Frontal cortex (tissue), 4 donors: ENCODE measurements around the gene CCDC40. TPM values are rescaled to one million over a fixed set of nuclear protein-coding genes. Genes with fewer than 3 reads are reported as not detected.
A peak's percentile ranks its signal among the peaks of the same experiment; 100 is the strongest.

Source experiments
- DNase-seq, 2 donors: peaks; one replicate each; pipeline ENCODE4 v3.0.0; 2012; ENCODE audit warnings: low spot score in 2 of 2
- FAIRE-seq: peaks from 2 replicates; lab custom pipeline; 2012; peaks lifted over from hg19 to GRCh38; lab: Jason Lieb, UNC
- total RNA-seq: library from RNA; depleted of rRNA; stranded (reverse); fragments of >200 nt; gene quantifications from one replicate; pipeline ENCODE4 v1.2.3, GENCODE V29; 2014
- donor health status: control.
- donor health status: control.
- donor health status: control.

The CCDC40 gene
- total RNA-seq, 1 donor from 2014 or later: 6.5 TPM

- FAIRE-seq (no peak), DNase-seq (no peak)
Measured at GRCh38 chr17:79997011-79997660, 39.3 kb upstream of the CCDC40 start.

GRCh38 chr17:80000136-80000535 is 36.3 kb upstream of the CCDC40 start:
- DNase-seq: no peak
- no peak for FAIRE-seq

GRCh38 chr17:80000981-80001775 is 35.3 kb upstream of the CCDC40 start:
- no peak for DNase-seq
- FAIRE-seq: no peak

- FAIRE-seq (no peak), DNase-seq (no peak)
Measured at GRCh38 chr17:80002070-80002641, 34.3 kb upstream of the CCDC40 start.

- FAIRE-seq: no peak
Measured at GRCh38 chr17:80002690-80003490, 33.6 kb upstream of the CCDC40 start.

GRCh38 chr17:80003969-80004368 is 32.5 kb upstream of the CCDC40 start:
- DNase-seq (no peak), FAIRE-seq (no peak)

More at GRCh38 chr17:80002690-80003490, 33.6 kb upstream of the CCDC40 start:
- no peak for DNase-seq

- DNase-seq (peak; percentile 75 to 87), FAIRE-seq (no peak)
Measured at GRCh38 chr17:80005360-80006338, 30.8 kb upstream of the CCDC40 start.

GRCh38 chr17:80006339-80006720 is 30.1 kb upstream of the CCDC40 start:
- DNase-seq (no peak), FAIRE-seq (no peak)

- FAIRE-seq: no peak
Measured at GRCh38 chr17:80006811-80007752, 29.4 kb upstream of the CCDC40 start.

GRCh38 chr17:80007939-80008338 is 28.5 kb upstream of the CCDC40 start:
- FAIRE-seq (no peak), DNase-seq (no peak)

More at GRCh38 chr17:80006811-80007752, 29.4 kb upstream of the CCDC40 start:
- no peak for DNase-seq

- FAIRE-seq (no peak), DNase-seq (peak; percentile 66 to 85)
Measured at GRCh38 chr17:80008383-80008840, 28.0 kb upstream of the CCDC40 start.

- DNase-seq (no peak), FAIRE-seq (no peak)
Measured at GRCh38 chr17:80008848-80009247, 27.6 kb upstream of the CCDC40 start.

- FAIRE-seq: no peak
- DNase-seq: no peak
Measured at GRCh38 chr17:80009391-80010282, 26.8 kb upstream of the CCDC40 start.

GRCh38 chr17:80010283-80010858 is 26.1 kb upstream of the CCDC40 start:
- DNase-seq: no peak
- FAIRE-seq: no peak

GRCh38 chr17:80011989-80012555 is 24.4 kb upstream of the CCDC40 start:
- DNase-seq (no peak), FAIRE-seq (no peak)
